ENCODE results near the gene ARHGEF40.

Gene ARHGEF40

DNA sequence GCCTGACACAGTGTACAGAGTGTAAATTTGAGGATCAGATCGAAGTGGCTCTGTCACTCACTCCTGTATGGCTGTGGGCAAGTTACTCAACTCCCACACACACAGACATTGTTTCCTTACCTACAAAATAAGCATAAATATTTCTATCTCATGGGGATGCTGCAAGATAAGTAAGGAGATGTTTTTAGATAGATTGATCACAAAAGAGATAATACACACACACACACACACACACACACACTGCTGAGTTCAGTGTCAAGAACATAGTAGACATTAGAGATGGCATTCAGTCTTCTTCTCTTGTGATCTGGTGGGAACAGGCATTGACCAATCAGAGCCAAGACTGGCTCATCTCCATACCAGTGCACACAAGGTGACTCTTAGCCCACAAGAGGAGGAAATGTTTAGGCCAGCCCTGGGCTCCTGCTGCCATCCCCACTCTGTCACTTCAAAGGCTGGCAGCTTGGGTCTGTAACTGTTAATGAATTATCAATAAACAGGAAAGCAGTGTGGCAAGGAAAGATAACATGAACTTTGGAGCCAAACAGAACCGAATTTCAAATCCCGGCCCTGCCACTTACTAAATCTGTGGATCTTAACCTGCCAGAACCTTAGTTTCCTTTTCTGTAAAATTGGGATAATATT is 15.9 kb upstream of the ARHGEF40 start:
- DNase-seq (ENCODE audit: low spot score), result no peak
- in situ Hi-C loops (cut with MboI; ENCODE audit: low sequenced_read_pairs, unreplicated experiment), result no loop called here
- TF ChIP-seq, protein P1, sequence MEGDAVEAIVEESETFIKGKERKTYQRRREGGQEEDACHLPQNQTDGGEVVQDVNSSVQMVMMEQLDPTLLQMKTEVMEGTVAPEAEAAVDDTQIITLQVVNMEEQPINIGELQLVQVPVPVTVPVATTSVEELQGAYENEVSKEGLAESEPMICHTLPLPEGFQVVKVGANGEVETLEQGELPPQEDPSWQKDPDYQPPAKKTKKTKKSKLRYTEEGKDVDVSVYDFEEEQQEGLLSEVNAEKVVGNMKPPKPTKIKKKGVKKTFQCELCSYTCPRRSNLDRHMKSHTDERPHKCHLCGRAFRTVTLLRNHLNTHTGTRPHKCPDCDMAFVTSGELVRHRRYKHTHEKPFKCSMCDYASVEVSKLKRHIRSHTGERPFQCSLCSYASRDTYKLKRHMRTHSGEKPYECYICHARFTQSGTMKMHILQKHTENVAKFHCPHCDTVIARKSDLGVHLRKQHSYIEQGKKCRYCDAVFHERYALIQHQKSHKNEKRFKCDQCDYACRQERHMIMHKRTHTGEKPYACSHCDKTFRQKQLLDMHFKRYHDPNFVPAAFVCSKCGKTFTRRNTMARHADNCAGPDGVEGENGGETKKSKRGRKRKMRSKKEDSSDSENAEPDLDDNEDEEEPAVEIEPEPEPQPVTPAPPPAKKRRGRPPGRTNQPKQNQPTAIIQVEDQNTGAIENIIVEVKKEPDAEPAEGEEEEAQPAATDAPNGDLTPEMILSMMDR (IDR thresholded peaks at IDR 0.05; ENCODE audit: borderline replicate concordance, control extremely low read depth, extremely low read depth, insufficient read depth, missing control alignments), result no peak

DNA sequence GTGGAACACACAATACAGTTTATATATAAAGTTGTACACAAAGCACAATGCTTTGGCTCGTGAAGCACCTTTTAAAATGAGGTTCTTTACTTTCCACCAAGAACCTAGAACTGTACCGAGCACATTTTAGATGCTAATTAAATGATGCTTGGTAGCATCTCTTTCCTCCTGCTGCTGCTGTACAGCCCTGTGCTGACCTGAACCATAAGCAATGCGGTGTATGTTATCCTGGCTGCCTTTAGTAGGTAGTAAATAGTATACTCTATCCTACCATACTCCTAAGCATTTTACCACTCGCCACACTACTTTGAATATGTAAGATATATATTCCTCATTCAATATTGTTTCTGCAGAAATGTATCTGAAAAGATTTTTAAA is 15.3 kb upstream of the ARHGEF40 start:
- in situ Hi-C loops (cut with MboI; ENCODE audit: low sequenced_read_pairs, unreplicated experiment), result no loop called here
- TF ChIP-seq, protein P1 (IDR thresholded peaks at IDR 0.05; ENCODE audit: borderline replicate concordance, control extremely low read depth, extremely low read depth, insufficient read depth, missing control alignments), result no peak
- DNase-seq (ENCODE audit: low spot score), result no peak

DNA sequence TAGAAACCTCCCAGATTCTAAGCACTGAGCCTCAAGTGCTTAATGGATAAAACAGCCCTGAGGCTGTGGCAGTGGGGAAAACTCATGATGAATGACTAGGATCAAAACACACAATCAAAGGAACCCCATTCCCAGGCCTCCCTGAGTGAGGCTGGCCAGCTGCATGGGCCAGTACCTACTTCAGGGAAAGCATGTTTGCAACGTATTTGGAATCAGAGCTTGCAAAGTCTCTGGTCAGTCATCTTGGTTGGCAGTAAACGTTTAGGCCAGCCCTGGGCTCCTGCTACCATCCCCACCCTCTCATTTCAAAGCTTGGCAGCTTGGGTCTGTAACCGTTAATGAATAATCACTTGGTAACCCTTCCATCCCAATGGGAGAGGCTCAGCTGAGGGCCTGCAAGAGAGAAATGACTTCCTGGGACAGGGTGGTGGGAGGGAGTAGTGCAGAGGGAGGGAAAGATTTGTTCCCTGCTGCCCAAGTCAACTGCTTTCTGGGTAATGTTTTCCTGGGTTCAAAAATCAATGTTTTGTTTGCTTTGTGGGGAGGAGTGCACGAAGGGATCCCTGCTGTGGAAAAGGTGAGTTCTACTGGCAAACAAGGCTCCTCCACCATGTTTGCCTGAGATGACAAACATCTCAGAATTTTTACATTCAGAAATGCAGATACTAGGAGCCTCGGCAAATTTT is 14.5 kb upstream of the ARHGEF40 start:
- no peak for DNase-seq (ENCODE audit: low spot score)
- in situ Hi-C loops (cut with MboI; ENCODE audit: low sequenced_read_pairs, unreplicated experiment), result no loop called here
- TF ChIP-seq, protein P1 (IDR thresholded peaks at IDR 0.05; ENCODE audit: borderline replicate concordance, control extremely low read depth, extremely low read depth, insufficient read depth, missing control alignments), result no peak

DNA sequence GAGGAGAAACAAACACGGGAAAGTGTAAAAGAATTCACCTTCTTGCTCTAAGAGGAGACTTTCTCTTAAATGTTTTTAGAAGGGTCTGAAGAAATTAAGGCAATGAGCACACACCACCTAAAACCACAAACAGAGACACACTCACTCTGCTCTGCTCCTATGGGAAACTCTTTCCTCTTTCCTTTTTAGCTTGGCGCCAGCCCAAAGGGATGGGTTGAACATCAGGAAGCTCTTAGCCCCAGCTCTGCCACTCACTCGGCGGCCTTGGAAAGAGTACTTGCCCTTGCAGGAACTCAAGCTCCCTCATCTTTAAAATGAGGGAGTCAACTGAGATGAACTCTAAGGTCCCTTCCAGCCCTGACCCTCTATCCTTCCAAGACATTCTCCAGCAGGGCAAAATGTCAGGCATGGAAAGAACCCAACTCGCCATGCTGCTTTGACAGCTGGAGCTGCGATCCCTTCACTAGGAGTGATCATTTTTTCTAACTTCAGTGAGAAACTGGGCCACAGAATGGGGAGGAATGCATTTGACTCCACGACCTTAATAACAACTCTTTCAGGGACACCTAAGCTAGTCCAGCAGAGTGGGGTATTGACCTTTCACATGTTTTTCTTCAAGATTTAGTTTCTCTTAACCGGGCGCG is 13.5 kb upstream of the ARHGEF40 start:
- DNase-seq (ENCODE audit: low spot score), result no peak
- TF ChIP-seq, protein P1 (IDR thresholded peaks at IDR 0.05; ENCODE audit: borderline replicate concordance, control extremely low read depth, extremely low read depth, insufficient read depth, missing control alignments), result no peak
- in situ Hi-C loops (cut with MboI; ENCODE audit: low sequenced_read_pairs, unreplicated experiment), result no loop called here

DNA sequence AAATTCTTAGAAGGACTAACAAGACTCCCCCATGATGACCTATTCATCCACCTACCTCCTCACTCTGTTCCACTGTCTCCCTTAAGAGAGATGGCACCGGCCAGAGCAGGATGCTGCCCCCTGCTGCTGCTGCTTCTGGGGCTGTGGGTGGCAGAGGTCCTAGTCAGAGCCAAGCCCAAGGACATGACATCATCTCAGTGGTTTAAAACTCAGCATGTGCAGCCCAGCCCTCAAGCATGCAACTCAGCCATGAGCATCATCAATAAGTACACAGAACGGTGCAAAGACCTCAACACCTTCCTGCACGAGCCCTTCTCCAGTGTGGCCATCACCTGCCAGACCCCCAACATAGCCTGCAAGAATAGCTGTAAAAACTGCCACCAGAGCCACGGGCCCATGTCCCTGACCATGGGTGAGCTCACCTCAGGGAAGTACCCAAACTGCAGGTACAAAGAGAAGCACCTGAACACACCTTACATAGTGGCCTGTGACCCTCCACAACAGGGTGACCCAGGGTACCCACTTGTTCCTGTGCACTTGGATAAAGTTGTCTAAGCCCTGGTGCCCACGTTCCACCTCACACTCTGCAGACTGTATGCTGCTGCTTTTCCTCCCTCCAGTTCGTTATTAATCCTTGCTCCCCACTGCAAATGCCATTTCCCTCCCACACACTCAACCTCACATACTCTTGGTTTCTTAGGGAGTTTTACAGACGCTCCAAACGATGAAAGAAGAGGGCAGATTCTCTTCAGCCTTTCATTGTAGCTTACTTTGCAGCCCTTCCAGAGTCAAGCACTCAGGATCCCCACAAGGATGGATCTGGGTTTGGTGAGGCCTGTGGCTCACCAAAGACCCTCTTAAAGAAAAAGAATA is 12.1 kb upstream of the ARHGEF40 start, which contains the start of gene RNASE8:
RNASE8 (plus strand) TSS at position 20 of the 873 bp plus-strand sequence; CDS start at position 91, 71 bp downstream.
- no peak for DNase-seq (ENCODE audit: low spot score)
- TF ChIP-seq, protein P1 (IDR thresholded peaks at IDR 0.05; ENCODE audit: borderline replicate concordance, control extremely low read depth, extremely low read depth, insufficient read depth, missing control alignments), result no peak
- in situ Hi-C loops (cut with MboI; ENCODE audit: low sequenced_read_pairs, unreplicated experiment), result no loop called here

DNA sequence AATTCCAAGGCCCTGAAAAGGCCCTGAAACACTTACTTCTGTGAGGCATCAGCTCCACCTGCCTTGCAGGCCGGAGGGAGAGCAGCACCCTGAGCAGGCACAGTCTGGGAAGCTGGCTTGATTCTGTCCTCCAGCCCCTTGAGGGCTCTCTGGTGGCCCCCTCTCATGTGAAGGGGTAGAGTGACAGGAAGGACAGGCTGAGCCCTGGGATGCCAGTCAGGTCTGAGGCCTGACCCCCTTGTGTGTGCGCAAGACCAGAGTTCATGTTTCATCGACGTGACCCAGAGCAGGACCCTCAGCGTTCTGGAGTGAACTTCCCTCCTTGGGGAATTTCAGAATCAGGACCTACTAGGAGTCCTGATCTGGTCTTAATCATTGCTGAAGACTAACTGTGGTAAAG is 11.2 kb upstream of the ARHGEF40 start:
- in situ Hi-C loops (cut with MboI; ENCODE audit: low sequenced_read_pairs, unreplicated experiment), result no loop called here
- DNase-seq (ENCODE audit: low spot score), result no peak
- TF ChIP-seq, protein P1 (IDR thresholded peaks at IDR 0.05; ENCODE audit: borderline replicate concordance, control extremely low read depth, extremely low read depth, insufficient read depth, missing control alignments), result no peak
